Activated CD8-positive, alpha-beta T cell treated with anti-CD3 and anti-CD28 coated beads for 36 hours (primary cell): ENCODE measurements around the gene ATP13A2. TPM values are rescaled to one million over a fixed set of nuclear protein-coding genes. Genes with fewer than 3 reads are reported as not detected.

ENCODE experiments used
- ATAC-seq: fragments of 200-7000 bp; cut with Tn5 transposase; one replicate; pipeline ENCODE4 v1.10.0; 2021; ENCODE audit warnings: mild to moderate bottlenecking, moderate library complexity
- CTCF ChIA-PET: fragments of 350-600 bp; sonication (Branson Sonifier 250); formaldehyde crosslinking; loops from one replicate; lab custom pipeline; 2021; ENCODE audit warnings: antibody characterized with exemption; lab: Charles Lee
- POLR2A ChIA-PET: fragments of 350-600 bp; sonication (Branson Sonifier 250); formaldehyde crosslinking; loops from one replicate; lab custom pipeline; 2021; ENCODE audit warnings: antibody characterized with exemption; lab: Charles Lee
- DNase-seq: peaks from one replicate; pipeline ENCODE4 v3.0.0-alpha.2; 2020
- H3K27ac Mint-ChIP-seq: one replicate; pipeline ENCODE4 v1.8.0; 2021; ENCODE audit warnings: mild to moderate bottlenecking, mixed read lengths
- H3K27me3 Mint-ChIP-seq: one replicate; pipeline ENCODE4 v1.8.0; 2021; ENCODE audit warnings: mixed read lengths
- H3K36me3 Mint-ChIP-seq: one replicate; pipeline ENCODE4 v1.8.0; 2021; ENCODE audit warnings: low read depth, mixed read lengths
- H3K4me1 Mint-ChIP-seq: one replicate; pipeline ENCODE4 v1.8.0; 2021; ENCODE audit warnings: low read depth, mixed read lengths
- H3K4me3 Mint-ChIP-seq: one replicate; pipeline ENCODE4 v1.8.0; 2021; ENCODE audit warnings: mild to moderate bottlenecking, moderate library complexity, mixed read lengths
- H3K9me3 Mint-ChIP-seq: one replicate; pipeline ENCODE4 v1.8.0; 2021; ENCODE audit warnings: mixed read lengths
- intact Hi-C: fragments of 100-400 bp; cut with micrococcal nuclease; formaldehyde crosslinking; loops from one replicate; pipeline ENCODE4 v1.10.0; 2022
- total RNA-seq, 2 experiments: library from RNA; stranded (reverse); gene quantifications; one replicate each; pipeline ENCODE4 v1.2.3, GENCODE V29; 2021
- TF ChIP-seq, protein P1 (sequence below): fragments of 200-600 bp; IDR thresholded peaks from one replicate; pipeline ENCODE4 v1.8.0; 2022; ENCODE audit warnings: antibody characterized with exemption, mild to moderate bottlenecking

Gene ATP13A2
- total RNA-seq, 2 experiments from 2014 or later: 21.4 to 24.1 TPM

DNA sequence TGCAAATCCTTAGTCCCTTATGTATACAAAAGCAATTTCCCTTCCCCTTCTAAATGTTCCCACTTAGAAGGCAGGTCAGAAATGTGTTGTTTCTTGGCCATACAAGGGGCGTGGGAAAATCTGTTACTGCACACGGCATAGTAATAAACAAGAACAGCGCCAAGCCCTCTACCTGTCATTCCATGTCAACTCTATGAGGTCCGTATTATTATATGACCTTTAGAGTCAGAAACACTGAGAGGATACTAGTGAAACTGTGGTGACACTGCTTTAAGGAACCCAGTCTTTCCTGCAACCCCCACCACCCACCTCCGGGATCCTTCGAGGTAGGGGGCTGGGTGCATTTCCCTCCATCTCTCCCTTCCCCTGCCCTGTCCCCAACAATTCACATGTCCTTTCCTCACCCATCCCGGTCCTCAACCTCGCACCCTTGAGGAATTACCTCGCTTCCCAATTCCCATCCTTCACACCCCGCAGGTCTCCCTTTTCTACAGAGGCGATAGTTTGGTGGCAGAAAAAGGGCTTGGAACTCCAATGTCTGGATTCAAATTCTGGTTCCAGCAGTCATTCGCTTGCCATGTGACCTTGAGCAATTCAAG, 41.5 kb upstream of the ATP13A2 start:
- TF ChIP-seq, protein P1, sequence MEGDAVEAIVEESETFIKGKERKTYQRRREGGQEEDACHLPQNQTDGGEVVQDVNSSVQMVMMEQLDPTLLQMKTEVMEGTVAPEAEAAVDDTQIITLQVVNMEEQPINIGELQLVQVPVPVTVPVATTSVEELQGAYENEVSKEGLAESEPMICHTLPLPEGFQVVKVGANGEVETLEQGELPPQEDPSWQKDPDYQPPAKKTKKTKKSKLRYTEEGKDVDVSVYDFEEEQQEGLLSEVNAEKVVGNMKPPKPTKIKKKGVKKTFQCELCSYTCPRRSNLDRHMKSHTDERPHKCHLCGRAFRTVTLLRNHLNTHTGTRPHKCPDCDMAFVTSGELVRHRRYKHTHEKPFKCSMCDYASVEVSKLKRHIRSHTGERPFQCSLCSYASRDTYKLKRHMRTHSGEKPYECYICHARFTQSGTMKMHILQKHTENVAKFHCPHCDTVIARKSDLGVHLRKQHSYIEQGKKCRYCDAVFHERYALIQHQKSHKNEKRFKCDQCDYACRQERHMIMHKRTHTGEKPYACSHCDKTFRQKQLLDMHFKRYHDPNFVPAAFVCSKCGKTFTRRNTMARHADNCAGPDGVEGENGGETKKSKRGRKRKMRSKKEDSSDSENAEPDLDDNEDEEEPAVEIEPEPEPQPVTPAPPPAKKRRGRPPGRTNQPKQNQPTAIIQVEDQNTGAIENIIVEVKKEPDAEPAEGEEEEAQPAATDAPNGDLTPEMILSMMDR: no peak
- ChIA-PET CTCF (interaction anchor here (0.8 kb wide), 1 partner anchor 93 kb away, joined by 3 read pairs; no protein-coding TSS in a partner anchor), POLR2A (no interaction called here)
- H3K4me3 Mint-ChIP-seq: peak overlapping the region; percentile 94
- H3K4me1 Mint-ChIP-seq: peaks cover 22% of the 10 kb centered on the region
- intact Hi-C loops: no loop called here
- no peak for ATAC-seq
- H3K27me3 Mint-ChIP-seq: no peaks in the 10 kb centered on the region
- no peaks in the 10 kb centered on the region for H3K9me3 Mint-ChIP-seq
- no peak for DNase-seq
- peak overlapping the region; percentile 97 for H3K27ac Mint-ChIP-seq
- H3K36me3 Mint-ChIP-seq: peaks cover 13% of the 10 kb centered on the region

DNA sequence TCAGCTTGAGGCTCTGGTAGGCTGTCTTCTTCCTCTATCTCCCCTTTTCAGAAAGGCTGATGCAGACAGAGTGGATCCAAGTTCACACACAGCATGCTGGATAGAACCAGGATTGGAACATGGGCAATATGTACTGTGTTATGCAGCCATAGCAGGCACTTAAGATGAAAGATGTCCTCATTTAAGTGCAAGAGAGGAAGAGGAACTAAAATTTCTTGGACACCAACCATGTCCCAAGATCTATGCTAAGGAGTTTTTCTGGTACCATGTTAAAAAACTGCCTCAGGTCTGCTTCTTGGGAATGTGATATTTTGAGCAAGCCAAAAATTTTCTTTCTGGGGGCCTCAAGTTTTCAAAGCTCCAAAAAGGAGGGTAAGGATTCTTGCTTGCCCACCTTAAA, 40.9 kb upstream of the ATP13A2 start:
- ChIA-PET CTCF (interaction anchor here (0.8 kb wide), 1 partner anchor 92 kb away, joined by 3 read pairs; no protein-coding TSS in a partner anchor), POLR2A (interaction anchor here (0.8 kb wide), 1 partner anchor 30 kb away, joined by 3 read pairs; no protein-coding TSS in a partner anchor)
- ATAC-seq (no peak), DNase-seq (no peak)
- no peaks in the 10 kb centered on the region for H3K9me3 Mint-ChIP-seq
- no peaks in the 10 kb centered on the region for H3K27me3 Mint-ChIP-seq
- H3K4me1 Mint-ChIP-seq: peaks cover 27% of the 10 kb centered on the region
- peaks cover 13% of the 10 kb centered on the region for H3K36me3 Mint-ChIP-seq
- H3K4me3 Mint-ChIP-seq: peak overlapping the region; percentile 94
- H3K27ac Mint-ChIP-seq: peak overlapping the region; percentile 97
- TF ChIP-seq, protein P1: no peak
- intact Hi-C loops: no loop called here

- TF ChIP-seq, protein P1: no peak
- Mint-ChIP-seq H3K27me3 (no peaks in the 10 kb centered on the region), H3K27ac (no peak overlapping the region), H3K36me3 (peaks cover 13% of the 10 kb centered on the region), H3K9me3 (no peaks in the 10 kb centered on the region), H3K4me3 (peak overlapping the region; percentile 94), H3K4me1 (peaks cover 27% of the 10 kb centered on the region)
- intact Hi-C loops: no loop called here
- ATAC-seq (no peak), DNase-seq (no peak)
- CTCF ChIA-PET: interaction anchor here (0.8 kb wide), 1 partner anchor 92 kb away, joined by 3 read pairs; no protein-coding TSS in a partner anchor
- POLR2A ChIA-PET: interaction anchor here (0.8 kb wide), 1 partner anchor 29 kb away, joined by 3 read pairs; no protein-coding TSS in a partner anchor
Measured at GRCh38 chr1:17052038-17052437, 40.3 kb upstream of the ATP13A2 start.

GRCh38 chr1:17047924-17048323, 36.2 kb upstream of the ATP13A2 start:
- Mint-ChIP-seq H3K4me3 (no peak overlapping the region), H3K4me1 (peaks cover 37% of the 10 kb centered on the region), H3K36me3 (peaks cover 29% of the 10 kb centered on the region), H3K27ac (no peak overlapping the region), H3K27me3 (no peaks in the 10 kb centered on the region), H3K9me3 (no peaks in the 10 kb centered on the region)
- POLR2A ChIA-PET: no interaction called here
- DNase-seq (no peak), ATAC-seq (no peak)
- intact Hi-C loops: no loop called here
- TF ChIP-seq, protein P1: no peak
- CTCF ChIA-PET: interaction anchor here (0.7 to 4.5 kb wide), 5 partner anchors 17 to 96 kb away, joined by 3 to 22 read pairs (median 4); no protein-coding TSS in a partner anchor

GRCh38 chr1:17046334-17046657, 34.6 kb upstream of the ATP13A2 start:
- H3K4me1 Mint-ChIP-seq: peaks cover 24% of the 10 kb centered on the region
- ATAC-seq (no peak), DNase-seq (no peak)
- no peak overlapping the region for H3K4me3 Mint-ChIP-seq
- no peaks in the 10 kb centered on the region for H3K27me3 Mint-ChIP-seq
- TF ChIP-seq, protein P1: peak; percentile 27
- no peaks in the 10 kb centered on the region for H3K9me3 Mint-ChIP-seq
- CTCF ChIA-PET: interaction anchor here (0.7 to 4.5 kb wide), 13 partner anchors 12 to 95 kb away, joined by 3 to 22 read pairs (median 3); no protein-coding TSS in a partner anchor
- no peak overlapping the region for H3K27ac Mint-ChIP-seq
- H3K36me3 Mint-ChIP-seq: peaks cover 34% of the 10 kb centered on the region
- POLR2A ChIA-PET: interaction anchor here (0.6 to 0.7 kb wide), 2 partner anchors 13 to 57 kb away, joined by 4 to 5 read pairs; no protein-coding TSS in a partner anchor
- intact Hi-C loops: no loop called here
